Spleen (tissue), 11 donors: Measurements from ENCODE around the gene RBL1. TPM values are rescaled to one million over a fixed set of nuclear protein-coding genes. Genes with fewer than 3 reads are reported as not detected.
A peak's percentile ranks its signal among the peaks of the same experiment; 100 is the strongest.

Experiments used
- DNase-seq: peaks from one replicate; pipeline ENCODE4 v3.0.0-alpha.2; 2020
- H3K27ac ChIP-seq, 8 donors: fragments of 200-600 bp; sonication (generic) in 7 of 8; 1 replicate in 4 of 8; 2 replicates in 4 of 8; pipeline versions ENCODE4 v1.5.0 to v1.8.0; 2016 to 2021; ENCODE audit warnings: inconsistent platforms in 4 of 8, mild to moderate bottlenecking in 4 of 8, moderate library complexity in 1 of 8
- H3K27me3 ChIP-seq, 7 donors: fragments of 200-600 bp; sonication (generic) in 6 of 7; replicated peaks in 1 of 7; 1 replicate in 4 of 7; 2 replicates in 3 of 7; pipeline versions ENCODE4 v1.5.0 to v1.8.0; 2016 to 2021; ENCODE audit warnings: inconsistent platforms in 3 of 7, mild to moderate bottlenecking in 1 of 7
- H3K36me3 ChIP-seq, 6 donors: fragments of 200-600 bp; sonication (generic) in 5 of 6; 1 replicate in 4 of 6; 2 replicates in 2 of 6; pipeline versions ENCODE4 v1.5.0 to v1.8.0; 2016 to 2021; ENCODE audit warnings: inconsistent platforms in 2 of 6
- H3K4me1 ChIP-seq, 6 donors: fragments of 200-600 bp; sonication (generic) in 5 of 6; 1 replicate in 3 of 6; 2 replicates in 3 of 6; pipeline versions ENCODE4 v1.5.0 to v1.8.0; 2016 to 2021; ENCODE audit warnings: inconsistent platforms in 3 of 6
- H3K4me3 ChIP-seq, 8 donors: fragments of 200-600 bp; sonication (generic) in 7 of 8; 1 replicate in 4 of 8; 2 replicates in 4 of 8; pipeline versions ENCODE4 v1.5.0 to v1.8.0; 2016 to 2021; ENCODE audit warnings: inconsistent platforms in 4 of 8, mild to moderate bottlenecking in 4 of 8, moderate library complexity in 2 of 8
- H3K9me3 ChIP-seq, 8 donors: fragments of 200-600 bp; sonication (generic) in 7 of 8; 1 replicate in 4 of 8; 2 replicates in 4 of 8; pipeline versions ENCODE4 v1.5.0 to v1.8.0; 2016 to 2021; ENCODE audit warnings: inconsistent platforms in 4 of 8
- POLR2A ChIP-seq, 3 donors: fragments of 450-650 bp; IDR thresholded peaks; one replicate each; pipeline ENCODE4 v1.5.1; 2017; ENCODE audit warnings: antibody characterized with exemption in 3 of 3, mild to moderate bottlenecking in 1 of 3
- POLR2AphosphoS5 ChIP-seq, 3 donors: sonication (generic); formaldehyde crosslinking; IDR thresholded peaks; one replicate each; pipeline ENCODE4 v1.5.1; 2017; ENCODE audit warnings: antibody characterized with exemption in 3 of 3
- WGBS, 5 donors: extraction: QIAGEN DNeasy Blood & Tissue Kit in 3 of 5; methylation state at CpG; one replicate each; pipeline versions ENCODE4 v1.1.5 to v1.1.7; 2013 to 2018; 5-methylcytosine and 5-hydroxymethylcytosine counted together
- intact Hi-C: fragments of 100-400 bp; cut with DNase I; formaldehyde crosslinking; loops from one replicate; pipeline ENCODE4 v1.15.0; 2023; ENCODE audit warnings: low total_unique reads
- polyA plus RNA-seq, 3 donors: library from polyadenylated mRNA; stranded (reverse); fragments of 200-250 nt; gene quantifications; one replicate each; pipeline ENCODE4 v1.2.1, GENCODE V29; 2013
- total RNA-seq, 7 donors: library from RNA; depleted of rRNA in 3 of 7; stranded (reverse); fragments of >200 nt in 3 of 7; fragmentation: NEBNext Ultra II Directional in 4 of 7; extraction: Animal tissue kit (Norgen Biotek cat#: 25700) in 4 of 7; gene quantifications; one replicate each; pipeline versions ENCODE4 v1.1.0 to v1.2.1, GENCODE V29; 2016 to 2021
- TF ChIP-seq, protein P1 (sequence below), 11 experiments: fragments of 200-600 bp in 7 of 11; fragments of 450-650 bp in 4 of 11; sonication (generic) in 4 of 11; IDR thresholded peaks in 8 of 11; conservative IDR thresholded peaks in 3 of 11; 1 replicate in 7 of 11; 2 replicates in 4 of 11; pipeline versions ENCODE4 v1.4.0 to v1.8.0; 2016 to 2021; ENCODE audit warnings: antibody characterized with exemption in 11 of 11, inconsistent platforms in 4 of 11, mild to moderate bottlenecking in 1 of 11
- donor health status: healthy with polysubstance abuse.
- donor health status: DM: no; HTN: no; CAD: no; lungs with moderate emphysema.
- donor health status: DM: no; HTN: no; CAD: no.
- donor health status: Bipolar disorder and iron deficiency.
- donor health status: healthy.
- donor health status: DM: no; HTN: no; CAD: no.
- donor health status: DM: yes; HTN: yes; CAD: no.

The RBL1 gene
- total and polyA plus RNA-seq, 10 donors, result 1.8 to 18.8 (median 10.8) TPM

DNA sequence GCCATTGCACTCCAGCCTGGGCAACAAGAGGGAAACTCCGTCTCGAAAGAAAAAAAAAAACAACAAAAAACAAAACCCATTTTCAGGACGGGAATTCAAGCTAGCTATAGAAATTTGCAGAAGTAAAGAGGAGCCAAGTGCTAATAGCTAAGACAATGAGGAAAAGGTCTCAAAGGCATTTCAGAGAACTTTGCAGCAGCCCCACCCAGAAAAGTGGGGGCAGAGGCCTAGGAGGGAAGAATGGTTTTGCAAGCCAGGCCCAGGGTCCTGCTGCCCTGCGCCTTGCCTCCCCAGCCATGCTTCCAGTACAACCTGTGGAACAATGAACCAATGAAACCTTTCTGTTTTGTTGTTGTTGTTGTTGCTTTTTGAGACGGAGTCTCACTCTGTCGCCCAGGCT lies 106.0 kb downstream of the RBL1 start:
- Histone ChIP-seq H3K27me3 (no peaks in the 10 kb centered on the region), H3K9me3 (peaks cover 0 to 20% (median 13%) of the 10 kb centered on the region in 8 donors), H3K4me3 (no peak overlapping the region), H3K4me1 (peaks cover 0 to 32% (median 7%) of the 10 kb centered on the region in 6 donors), H3K36me3 (peaks cover 0 to 14% (median 2%) of the 10 kb centered on the region in 6 donors), H3K27ac (peak overlapping the region in 4 of 8 donors; percentile 15 to 68 (median 57))
- no peak for DNase-seq
- intact Hi-C loops, result no loop called here
- TF ChIP-seq, protein P1, sequence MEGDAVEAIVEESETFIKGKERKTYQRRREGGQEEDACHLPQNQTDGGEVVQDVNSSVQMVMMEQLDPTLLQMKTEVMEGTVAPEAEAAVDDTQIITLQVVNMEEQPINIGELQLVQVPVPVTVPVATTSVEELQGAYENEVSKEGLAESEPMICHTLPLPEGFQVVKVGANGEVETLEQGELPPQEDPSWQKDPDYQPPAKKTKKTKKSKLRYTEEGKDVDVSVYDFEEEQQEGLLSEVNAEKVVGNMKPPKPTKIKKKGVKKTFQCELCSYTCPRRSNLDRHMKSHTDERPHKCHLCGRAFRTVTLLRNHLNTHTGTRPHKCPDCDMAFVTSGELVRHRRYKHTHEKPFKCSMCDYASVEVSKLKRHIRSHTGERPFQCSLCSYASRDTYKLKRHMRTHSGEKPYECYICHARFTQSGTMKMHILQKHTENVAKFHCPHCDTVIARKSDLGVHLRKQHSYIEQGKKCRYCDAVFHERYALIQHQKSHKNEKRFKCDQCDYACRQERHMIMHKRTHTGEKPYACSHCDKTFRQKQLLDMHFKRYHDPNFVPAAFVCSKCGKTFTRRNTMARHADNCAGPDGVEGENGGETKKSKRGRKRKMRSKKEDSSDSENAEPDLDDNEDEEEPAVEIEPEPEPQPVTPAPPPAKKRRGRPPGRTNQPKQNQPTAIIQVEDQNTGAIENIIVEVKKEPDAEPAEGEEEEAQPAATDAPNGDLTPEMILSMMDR (IDR thresholded peaks at IDR 0.05 in 8 of 11, conservative IDR thresholded peaks at IDR 0.05 in 3 of 11), result no peak
- TF ChIP-seq POLR2AphosphoS5 (IDR thresholded peaks at IDR 0.05), result no peak
- 71 to 87% (median 83%) methylated on average over 6 of the region's 6 CpGs for WGBS, 5 donors

DNA sequence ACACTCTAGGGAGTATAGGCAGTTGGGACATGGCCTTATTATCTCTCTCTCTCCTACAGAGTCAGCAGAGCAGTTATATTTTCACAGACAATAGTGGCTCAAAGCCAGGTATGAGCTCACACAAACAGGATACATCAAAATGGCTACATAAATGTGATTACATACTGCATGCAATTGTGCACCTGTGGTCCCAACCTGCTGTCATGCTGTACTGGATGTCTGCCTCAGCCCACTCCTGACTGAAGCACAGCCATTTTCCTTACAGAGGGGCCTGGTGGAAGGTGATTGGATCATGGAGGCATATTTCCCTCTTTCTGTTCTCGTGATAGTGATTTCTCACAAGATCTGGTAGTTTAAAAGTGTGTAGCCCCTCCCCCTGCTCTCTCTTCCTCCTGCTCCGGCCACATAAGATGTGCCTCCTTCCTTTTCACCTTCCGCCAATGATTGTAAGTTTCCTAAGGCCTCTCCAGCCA lies 107.3 kb downstream of the RBL1 start:
- Histone ChIP-seq H3K4me1 (peaks cover 0 to 32% (median 7%) of the 10 kb centered on the region in 6 donors), H3K9me3 (peaks cover 0 to 13% (median 11%) of the 10 kb centered on the region in 8 donors), H3K27ac (peak overlapping the region in 3 of 8 donors; percentile 40 to 68 (median 62)), H3K36me3 (peaks cover 0 to under 1% (median 0%) of the 10 kb centered on the region in 6 donors), H3K27me3 (no peaks in the 10 kb centered on the region), H3K4me3 (no peak overlapping the region)
- DNase-seq, result no peak
- WGBS, 5 donors, result 16 to 34% (median 29%) methylated on average over 3 of the region's 3 CpGs
- no peak for TF ChIP-seq POLR2A (IDR thresholded peaks at IDR 0.05)
- intact Hi-C loops, result no loop called here

DNA sequence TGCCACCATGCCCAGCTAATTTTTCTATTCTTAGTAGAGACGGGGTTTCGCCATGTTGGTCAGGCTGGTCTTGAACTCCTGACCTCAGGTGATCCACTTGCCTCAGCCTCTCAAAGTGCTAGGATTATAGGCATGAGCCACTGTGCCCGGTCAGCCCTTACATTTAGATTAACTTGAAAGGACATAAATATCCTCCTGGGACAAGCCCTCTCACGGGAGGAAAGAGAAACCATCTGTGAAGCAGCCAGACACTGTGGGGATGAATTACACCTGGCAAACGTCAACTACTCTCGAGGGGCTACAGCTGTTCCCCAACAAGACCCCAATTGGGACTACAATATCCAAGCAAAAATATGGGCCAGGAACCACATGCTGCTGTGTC lies 111.5 kb downstream of the RBL1 start:
- TF ChIP-seq, protein P1 (IDR thresholded peaks at IDR 0.05 in 8 of 11, conservative IDR thresholded peaks at IDR 0.05 in 3 of 11), result no peak
- 63 to 76% (median 64%) methylated on average over 6 of the region's 6 CpGs for WGBS, 5 donors
- Histone ChIP-seq H3K4me3 (no peak overlapping the region), H3K27me3 (no peaks in the 10 kb centered on the region), H3K36me3 (no peaks in the 10 kb centered on the region), H3K4me1 (peaks cover 0 to 14% (median 7%) of the 10 kb centered on the region in 6 donors), H3K27ac (no peak overlapping the region), H3K9me3 (no peaks in the 10 kb centered on the region)
- intact Hi-C loops, result no loop called here
- no peak for DNase-seq

DNA sequence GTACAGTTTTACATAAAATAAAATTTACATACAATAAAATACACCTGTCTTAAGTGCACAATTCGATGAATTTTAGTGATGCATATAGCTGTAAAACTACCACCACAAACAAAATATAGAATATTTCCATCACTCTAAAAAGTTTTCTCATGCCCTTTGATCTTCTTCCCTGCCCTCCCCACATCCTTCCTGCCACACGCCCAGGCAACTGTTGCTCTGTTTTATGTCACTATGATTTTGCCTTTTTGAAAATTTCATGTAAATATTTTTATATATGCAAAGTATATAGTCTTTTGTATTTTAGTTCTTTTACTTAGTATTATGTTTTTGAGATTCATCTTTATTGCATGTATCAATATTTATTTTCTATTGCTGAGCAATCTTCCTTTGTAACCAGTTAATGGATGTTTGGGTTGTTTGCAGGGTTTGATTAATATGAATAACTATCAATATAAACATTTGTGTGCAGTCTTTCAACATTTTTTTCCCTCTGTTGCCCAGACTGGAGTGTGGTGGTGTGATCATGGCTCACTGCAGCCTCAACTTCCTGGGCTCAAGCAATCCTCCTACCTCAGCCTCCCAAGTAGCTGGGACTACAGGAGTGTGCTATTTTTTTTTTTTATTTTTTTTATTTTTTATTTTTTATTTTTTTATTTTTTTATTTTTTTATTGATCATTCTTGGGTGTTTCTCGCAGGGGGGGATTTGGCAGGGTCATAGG lies 120.5 kb downstream of the RBL1 start:
- no peaks in the 10 kb centered on the region for H3K9me3 ChIP-seq
- peak overlapping the region in 7 of 8 donors; percentile 32 to 66 (median 61) for H3K27ac ChIP-seq
- H3K27me3 ChIP-seq, result no peaks in the 10 kb centered on the region
- peaks cover 0 to 30% (median 13%) of the 10 kb centered on the region in 6 donors for H3K4me1 ChIP-seq
- no peaks in the 10 kb centered on the region for H3K36me3 ChIP-seq
- no peak overlapping the region for H3K4me3 ChIP-seq
- 33 to 43% (median 34%) methylated on average over 3 of the region's 3 CpGs for WGBS, 5 donors
- intact Hi-C loops, result no loop called here
- TF ChIP-seq POLR2A (IDR thresholded peaks at IDR 0.05), result no peak
- no peak for TF ChIP-seq POLR2AphosphoS5 (IDR thresholded peaks at IDR 0.05)
- TF ChIP-seq, protein P1 (IDR thresholded peaks at IDR 0.05 in 8 of 11, conservative IDR thresholded peaks at IDR 0.05 in 3 of 11), result no peak
- no peak for DNase-seq
